ENCODE data around the gene MRPS16.
A peak's percentile ranks its signal among the peaks of the same experiment; 100 is the strongest.
"Not testable (repeated sequence)": the region's sequence is repeated elsewhere in the genome, so short reads cannot be mapped to it uniquely, and the experiment has no call there.

MRPS16 gene

DNA sequence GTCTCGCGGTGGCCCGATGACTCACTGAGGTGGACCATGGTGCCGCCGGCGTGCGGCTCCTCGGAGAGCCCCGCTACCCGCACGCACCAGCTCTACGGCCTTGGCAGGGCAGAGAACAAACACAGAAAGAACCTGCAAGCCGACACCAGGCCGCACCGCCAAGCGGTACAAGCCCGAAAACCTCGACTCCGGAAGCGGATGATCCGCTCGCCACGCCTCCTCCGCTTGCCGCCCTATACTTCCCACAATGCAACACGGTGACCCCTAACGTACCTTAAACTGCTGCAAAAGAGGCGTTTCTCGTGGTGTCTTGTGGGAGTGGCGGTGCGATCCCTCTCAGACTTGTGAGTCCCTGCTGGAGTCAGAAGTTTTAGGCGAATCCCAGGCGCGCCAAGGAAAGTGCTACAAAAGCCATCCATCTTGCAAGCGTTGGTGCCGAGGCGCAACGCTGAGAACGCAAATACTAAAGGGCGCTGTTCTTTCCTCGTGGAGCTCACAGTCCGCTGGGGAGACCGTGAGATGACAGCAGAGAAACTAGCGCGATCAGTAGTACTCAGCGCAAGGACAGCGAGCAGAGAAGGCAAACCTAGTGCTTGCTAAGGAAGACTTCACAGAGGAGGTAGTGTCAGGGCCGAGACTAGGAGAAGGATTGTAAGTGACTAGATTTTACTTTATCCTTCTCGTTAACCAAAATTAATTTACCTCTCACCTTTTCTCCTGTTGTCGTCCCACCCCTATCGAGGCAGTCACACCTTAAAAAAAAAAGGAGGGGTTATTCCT is at the start of gene MRPS16:
MRPS16 (minus strand) TSS at position 200 of the 780 bp plus-strand sequence; CDS start at position 38, 162 bp downstream.
- peak; percentile 92 to 94 for DNase-seq

DNA sequence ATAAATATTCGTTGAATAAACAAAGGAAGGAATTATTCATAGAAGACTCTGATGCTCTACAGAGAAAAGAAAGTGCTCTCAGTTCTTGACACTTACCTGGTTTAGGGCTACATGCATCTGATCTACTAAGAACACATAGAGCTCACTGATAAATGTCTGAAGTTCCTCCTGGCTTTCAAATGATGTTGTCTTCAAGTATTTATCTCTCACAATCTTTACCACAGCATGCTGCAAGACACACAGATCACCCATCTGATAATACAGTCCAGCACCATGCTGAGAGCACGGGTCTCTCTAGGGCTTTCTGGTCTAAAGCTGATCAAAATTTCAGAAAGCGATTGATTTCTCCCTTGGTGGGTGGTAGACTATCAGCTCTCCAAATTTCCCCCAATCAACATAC is 44.5 kb upstream of the MRPS16 start:
- DNase-seq, result no peak

DNA sequence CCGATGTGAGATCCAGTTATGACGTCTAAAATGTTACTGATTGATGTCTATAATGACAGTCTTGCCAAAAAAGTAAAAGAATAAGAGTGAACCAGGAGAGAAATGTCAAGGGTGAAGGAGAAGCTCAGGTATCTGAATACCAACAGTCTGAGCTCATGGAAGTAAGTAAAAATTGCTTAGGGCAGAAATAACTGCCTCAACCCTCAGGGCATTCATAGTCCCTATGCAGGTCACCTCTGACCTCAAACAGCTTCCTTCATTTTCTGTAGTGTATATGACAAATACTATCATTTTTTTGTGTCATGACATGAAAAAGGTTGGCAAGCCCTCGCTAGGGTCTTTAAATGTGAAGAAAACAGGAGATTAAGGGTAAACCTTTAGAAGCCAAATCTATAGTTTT is 41.0 kb upstream of the MRPS16 start:
- DNase-seq, result no peak

DNA sequence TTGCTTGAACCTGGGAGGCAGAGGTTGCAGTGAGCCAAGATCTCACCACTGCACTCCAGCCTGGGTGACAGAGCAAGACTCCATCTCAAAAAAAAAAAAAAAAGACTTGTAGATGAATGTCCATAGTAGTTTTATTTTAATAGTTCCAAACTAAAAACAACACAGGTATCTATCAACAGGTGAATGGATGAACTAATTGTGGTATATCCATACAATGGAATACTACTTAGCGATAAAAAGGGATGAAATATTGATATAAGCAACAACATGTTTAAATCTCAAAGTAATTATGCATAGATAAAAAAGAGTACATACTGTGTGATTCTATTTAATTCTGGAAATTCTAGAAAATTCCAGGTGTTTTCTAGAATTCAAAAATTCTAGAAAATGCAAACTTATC is 37.5 kb upstream of the MRPS16 start:
- DNase-seq, result no peak

DNA sequence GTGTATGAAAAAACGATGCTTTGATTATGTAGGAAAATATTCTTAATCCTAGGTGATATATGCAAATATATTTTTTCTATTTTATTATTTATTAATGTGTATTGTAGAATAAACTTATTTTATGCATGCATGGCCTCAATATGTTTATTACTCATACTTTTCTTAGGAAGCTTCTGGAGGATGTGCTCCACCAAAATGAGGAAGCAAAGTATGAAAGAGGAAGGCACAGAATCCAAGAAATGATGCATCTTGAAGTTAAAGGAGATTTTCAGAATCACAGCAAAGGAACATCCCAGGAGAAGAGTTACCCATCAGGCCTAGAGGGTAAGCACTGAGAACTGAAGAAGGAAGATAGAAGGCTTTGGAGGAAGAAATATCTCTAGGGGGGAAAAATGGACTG is 35.0 kb upstream of the MRPS16 start:
- DNase-seq, result no peak

DNA sequence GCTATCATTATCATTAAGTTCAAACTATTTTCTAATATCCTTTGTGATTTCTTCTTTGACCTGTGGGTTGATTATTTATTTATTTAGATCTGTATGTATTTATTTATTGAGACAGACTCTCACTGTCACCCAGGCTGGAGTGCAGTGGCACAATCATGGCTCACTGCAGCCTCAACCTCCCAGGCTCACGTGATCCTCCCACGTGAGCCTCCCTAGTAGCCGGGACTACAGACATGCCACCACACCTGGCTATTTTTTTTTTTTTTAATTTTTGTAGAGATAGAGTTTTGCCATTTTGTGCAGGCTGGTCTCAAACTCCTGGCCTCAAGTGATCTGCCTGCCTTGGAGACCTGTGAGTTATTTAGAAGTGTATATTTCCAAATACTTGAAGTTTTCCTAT is 28.7 kb upstream of the MRPS16 start:
- no peak for DNase-seq

DNA sequence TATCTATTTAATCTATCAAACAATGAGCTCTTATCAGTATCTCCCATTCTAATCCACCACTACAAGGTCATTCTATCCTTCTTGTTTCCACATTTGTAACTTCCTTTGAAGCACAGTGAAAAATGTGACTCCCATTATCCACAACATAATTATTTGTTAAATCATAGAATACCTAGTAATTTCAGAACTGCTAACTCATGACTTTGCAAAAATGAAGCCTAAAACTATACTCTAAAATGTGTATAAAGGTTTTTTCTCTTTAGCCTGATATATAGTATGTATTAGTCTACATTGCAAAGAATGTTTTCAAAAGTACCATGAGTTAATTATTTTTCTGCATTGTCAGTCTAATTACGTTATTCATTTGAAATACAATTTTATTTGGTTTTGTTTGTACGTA is 12.0 kb upstream of the MRPS16 start:
- DNase-seq, result no peak

DNA sequence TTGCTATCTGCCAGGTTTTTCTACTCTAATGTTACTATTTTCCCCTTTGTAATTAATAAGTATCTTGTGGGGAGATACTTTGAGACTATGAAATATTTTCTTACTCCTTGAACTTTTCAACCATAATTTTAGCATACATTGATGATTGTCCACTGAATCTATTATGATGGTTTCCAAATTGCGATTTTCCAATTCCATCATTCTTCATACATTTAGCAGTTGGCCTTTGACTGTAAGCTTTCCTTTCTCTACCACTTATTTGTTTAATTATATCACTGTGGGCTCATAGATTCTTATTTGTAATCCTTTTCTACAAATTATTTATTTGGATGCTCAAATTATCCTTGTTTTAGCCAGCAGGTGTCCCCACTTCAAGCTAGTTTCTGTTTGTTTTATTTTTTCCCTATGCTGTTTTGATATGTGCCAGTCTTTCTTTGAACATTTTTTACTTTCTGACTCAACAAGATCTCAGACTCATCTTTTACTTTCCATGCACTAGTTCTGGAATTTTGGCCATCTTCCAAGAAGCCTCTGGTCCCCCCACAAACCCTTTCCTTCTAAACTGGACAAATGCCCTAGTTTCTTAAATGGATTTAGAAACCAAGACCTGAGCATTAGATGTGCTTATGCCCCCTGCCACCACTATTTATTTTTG is 11.4 kb upstream of the MRPS16 start:
- no peak for DNase-seq

DNA sequence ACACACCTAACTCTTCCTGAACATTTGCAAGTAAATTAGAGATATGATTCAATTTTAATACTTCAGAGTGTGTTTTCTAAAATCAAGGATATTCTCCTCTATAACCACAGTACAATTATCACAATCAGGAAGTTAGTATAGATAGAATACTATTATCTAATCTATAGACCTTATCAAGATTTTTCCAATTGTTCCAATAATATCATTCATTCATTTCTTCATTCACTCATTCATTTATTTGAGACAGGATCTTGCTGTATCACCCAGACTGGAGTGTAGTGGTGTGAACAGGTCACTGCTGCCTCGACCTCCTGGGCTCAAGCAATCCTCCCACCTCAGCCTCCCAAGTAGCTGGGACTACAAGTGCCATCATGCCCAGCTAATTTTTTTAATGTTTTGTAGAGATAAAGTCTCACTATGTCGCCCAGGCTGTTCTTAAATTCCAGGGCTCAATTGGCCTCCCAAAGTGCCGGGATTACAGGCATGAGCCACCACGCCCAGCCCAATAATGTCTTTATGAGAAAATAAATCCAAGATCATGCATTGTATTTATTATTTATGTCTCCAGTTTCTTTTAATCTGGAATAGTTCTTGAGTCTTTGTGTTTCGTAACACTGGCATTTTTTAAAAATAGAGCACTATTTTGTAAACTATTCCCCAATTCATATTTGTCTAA is 10.6 kb upstream of the MRPS16 start:
- DNase-seq, result no peak

DNA sequence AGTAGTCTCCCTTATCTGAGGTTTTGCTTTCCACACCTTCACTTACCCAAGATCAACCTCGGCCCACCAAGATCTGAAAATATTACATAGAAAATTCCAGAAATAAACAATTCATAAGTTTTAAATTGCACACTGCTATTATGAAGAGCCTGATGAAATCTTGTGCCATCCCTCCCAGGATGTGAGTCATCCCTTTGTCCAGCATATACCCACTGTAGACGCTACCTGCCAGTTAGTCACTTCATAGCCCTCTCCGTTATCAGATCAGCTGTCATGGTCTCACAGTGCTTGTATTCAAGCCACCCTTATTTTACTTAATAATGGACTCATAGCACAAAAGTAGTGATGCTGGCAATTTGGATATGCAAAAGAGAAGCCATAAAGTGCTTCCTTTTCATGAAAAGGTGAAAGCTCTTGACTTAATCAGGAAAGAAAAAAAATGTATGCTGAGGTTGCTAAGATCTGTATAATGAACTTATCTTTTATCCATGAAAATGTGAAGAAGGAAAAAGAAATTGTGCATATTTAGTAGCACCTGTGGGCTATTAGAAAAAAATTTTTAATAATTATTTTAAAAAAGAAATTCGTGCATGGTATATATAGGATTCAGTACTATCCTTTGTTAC is 9.8 kb upstream of the MRPS16 start:
- no peak for DNase-seq

DNA sequence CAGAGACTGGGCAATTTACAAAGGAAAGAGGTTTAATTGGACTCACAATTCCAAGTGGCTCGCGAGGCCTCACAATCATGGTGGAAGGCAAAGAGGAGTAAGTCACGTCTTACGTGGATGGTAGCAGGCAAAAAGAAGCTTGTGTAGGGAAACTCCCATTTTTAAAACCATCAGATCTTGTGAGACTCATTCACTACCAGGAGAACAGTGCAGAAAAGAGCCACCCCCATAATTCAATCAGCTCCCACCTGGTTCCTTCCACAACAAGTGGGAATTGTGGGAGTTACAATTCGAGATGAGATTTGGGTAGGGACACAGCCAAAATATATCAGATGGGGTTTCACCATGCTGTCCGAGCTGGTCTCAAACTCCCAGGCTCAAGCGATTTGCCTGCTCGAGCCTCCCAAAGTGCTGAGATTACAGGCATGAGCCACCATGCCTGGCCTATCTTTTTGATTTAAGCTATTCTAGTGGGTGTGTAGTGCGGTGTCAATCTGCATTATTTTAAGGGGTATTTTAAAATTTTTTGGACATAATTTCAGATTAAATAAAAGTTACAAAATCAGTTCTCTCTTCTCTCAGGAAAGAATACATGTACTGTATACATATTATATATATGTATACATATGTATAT is 9.0 kb upstream of the MRPS16 start:
- no peak for DNase-seq

DNA sequence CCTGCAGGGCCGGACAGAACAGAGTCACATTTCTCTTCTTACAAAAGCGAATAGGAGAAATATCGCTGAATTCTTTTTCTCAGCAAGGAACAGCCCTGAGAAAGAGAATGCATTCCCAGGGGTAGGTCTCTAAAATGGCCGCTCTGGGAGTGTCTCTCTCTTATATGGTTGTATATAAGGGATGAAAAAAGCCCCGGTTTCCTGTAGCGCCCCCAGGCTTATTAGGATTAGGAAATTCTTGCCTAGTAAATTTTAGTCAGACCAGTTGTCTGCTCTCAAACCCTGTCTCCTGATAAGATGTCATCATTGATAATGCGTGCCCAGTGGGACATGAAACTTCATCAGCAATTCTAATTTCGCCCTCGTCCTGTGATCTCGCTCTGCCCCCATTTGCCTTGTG is 6.2 kb upstream of the MRPS16 start:
- DNase-seq, result not testable (repeated sequence)

DNA sequence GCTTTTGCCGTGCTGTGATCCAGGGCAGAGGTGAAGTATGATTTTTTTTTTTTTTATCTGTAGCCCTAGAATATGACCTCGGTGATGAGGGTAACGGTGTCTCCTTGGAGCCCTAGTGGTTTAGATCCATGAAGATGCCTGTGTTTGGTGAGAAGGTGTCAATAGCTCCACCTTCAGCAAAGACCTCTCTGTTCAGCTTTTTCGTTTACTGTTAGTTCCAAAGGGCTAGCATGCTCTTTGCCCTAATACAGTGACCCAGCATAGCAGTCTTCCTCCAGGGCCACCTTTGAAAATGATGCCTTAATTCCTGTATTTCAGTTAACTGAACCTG is 746 bp upstream of the MRPS16 start:
- DNase-seq, result no peak

DNA sequence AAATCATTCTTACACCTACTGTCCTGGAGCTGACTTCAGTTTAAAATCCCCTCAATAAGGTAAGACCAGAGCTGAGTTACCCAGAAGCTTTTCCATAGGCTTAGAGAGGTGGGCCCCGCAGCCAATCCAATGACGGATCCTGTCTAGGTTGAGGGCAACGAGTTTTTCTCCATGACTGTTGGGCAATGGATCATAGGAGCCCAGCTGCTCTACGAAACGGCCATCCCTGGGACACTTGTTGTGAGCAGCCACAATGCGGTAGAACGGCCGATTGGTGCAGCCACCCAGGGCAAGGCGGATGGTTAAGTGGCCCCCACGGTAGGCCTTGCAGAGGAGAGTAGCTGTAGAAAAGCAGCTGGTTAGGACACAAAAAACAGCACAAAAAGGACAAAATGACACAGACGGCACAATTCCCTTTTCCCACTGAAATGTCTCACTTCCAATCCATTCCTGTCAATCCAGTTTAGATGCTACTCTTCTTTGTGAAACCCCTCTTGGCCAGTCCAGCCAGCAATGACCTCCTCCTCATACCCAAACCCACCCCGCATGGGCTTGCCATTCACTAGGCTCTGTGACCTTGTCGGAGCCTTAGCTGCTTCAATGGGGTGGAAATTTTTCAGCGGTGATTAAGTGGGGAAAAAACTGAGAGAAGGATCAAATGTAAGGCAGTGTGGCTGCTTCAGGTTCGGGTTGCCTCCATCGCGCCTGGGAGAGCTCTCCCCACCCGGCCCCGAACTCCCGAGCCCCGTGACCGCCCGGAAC is 580 bp downstream of the MRPS16 start:
- DNase-seq, result peak in 1 of 2 experiments; percentile 13

DNA sequence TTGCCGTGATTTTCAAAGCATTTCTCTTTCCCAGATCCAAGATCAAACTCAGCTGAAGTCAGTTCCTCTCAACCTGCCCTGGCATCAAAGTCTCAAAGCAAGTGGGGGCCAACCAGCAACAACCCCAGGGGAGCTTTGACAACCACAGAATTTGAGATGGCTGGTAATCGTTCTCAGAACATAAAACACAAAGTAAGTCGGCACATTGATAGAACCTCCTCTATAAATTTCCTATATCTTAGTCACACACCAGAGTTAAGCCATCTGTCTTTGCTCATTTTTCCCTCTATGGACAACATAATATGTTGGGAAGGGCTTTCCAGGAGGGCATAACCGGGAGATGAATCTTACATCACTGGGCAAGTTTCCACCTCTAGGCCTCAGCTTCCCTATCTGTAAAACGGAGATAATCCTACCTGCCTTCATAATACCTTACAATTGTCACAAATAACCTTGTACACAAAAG is 4.2 kb downstream of the MRPS16 start:
- DNase-seq, result no peak

DNA sequence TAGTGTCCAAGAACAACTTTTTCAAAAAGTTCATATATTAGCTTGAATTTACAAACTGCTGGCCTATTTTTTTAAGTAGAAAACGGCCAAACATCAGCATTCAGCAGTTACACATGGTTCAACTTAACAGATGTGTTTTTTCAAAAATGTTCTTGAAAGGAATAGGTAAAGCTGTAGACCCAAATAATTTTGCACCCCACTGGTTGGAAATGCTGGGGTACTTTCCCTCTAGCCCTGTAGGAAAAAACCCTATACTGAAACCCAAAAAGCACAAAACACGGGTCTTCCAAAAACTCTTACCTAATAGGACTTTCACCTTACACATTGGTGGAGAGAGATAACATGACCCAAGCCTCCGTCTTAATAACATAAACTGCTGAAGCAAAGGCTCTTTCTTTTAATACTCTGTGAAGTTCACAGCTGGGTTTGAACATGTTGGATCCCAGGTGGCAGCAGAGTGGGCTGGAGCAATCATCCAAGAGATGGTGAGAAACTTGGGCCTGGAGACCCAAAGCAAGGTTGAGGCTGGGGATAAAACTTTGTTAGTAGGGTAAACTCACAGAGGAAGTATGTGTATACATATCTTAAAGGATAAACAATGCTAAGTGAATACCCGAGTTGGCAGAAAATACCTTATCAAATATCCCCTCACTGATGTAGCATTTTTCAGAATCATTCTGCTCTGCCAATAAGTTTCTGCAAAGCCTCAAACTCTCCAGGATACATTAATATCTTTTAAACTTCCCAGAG is 4.8 kb downstream of the MRPS16 start:
- no peak for DNase-seq

DNA sequence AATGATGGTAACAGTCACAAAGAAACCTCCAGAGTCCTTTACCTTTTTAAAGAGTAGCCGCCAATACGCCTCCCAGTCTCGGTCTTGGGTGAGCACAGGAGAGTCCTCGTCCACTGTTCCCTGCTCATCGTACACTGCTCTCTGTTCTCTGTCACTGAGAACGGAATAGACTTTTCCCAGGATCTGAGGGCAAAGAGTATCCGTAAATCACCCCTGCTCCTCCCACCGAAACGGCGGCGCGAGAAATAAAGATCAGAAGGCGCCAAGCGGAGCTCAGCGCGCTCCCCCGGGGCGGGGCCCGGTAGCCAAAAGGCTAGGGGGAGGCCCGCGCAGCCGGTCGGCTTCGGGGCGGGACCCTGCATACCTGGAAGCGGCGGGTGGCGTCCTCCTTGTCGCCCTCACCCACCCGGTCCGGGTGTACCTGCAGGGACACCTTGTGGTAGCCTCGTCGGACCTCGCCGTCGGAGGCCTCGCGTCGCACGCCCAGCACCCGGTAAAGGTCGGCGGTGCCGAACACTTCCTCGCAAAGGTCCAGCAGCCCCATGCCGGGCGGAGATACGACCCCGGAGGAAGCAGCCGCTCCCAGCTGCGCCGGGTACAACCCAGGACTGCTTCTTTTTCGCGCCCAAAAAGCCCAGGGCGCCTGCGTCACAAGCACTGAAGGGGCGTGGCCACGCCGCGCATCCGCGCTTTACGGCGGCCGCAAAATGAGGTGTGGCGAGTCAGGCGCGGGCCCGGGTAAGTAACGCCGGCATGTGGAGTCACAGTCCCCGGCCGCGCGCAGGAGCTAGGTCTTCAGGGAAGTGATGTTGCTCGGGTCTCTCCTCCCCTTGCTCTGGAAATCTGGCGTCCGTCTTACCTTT is 5.6 kb downstream of the MRPS16 start, which contains the start of gene DNAJC9:
DNAJC9 (minus strand) TSS at position 610 of the 863 bp plus-strand sequence; CDS start at position 544, 66 bp downstream.
- DNase-seq, result peak; percentile 98

DNA sequence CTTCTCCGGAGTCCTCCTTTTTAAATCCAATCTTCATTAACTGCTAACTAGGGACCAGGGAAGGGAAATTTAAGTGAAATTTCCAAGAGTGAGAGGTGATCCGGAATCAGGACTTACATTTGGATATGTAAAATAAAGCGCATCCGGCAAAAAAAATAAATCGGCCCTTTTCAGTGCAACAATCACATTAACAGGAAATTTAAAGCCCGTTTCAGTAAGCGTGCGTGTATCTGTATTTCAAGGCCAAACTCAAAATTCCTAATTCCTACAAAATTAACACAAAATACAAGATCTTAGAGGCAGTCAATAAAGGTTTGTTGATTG is 6.2 kb downstream of the MRPS16 start:
- no peak for DNase-seq

DNA sequence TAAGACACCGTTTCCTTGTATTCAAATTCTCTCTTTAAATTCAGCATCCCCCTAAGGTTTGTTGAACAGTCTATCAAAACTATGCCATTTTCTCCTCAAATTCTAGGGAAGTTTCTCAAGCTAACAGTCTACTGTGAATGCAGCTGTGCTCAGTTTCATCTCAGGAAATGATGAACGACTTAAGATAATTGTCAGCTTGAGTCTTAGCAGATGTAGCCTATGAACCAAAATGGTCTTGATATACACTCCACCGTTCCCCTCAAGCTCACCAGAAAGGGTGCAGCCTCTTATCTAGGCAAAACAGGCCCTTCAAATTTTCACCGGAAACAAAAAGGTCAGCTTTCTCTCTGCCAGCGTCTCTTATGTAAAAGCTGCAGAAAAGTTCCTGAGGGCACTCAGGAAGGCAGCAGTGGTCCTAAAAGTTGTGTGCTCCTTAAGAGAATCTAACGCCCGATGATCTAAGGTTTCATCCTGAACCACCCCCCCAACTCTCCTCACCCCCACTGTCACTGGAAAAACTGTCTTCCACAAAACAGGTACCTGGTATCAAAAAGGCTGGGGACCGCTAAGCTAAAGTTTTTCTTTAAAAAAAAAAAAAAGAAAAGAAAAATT is 7.5 kb downstream of the MRPS16 start:
- no peak for DNase-seq

DNA sequence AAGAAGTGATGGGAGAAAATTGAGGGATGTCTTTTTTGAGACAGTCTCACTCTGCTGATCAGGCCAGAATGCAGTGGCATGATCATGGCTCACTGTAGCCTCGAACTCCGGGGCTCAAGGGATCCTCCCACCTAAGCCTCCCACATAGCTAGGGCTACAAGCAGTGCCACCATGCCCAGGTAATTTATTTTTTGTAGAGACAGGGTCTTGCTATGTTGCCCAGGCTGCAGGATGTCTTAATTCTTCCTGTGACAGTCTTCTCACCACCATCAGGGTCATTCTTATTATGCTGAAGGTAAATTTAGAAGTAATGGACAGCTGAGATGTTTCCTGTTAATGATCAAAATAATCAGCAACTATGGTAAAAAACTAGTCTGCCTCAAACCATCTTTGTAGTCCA is 12.5 kb downstream of the MRPS16 start:
- no peak for DNase-seq

All from activated CD4-positive, alpha-beta T cell treated with anti-CD3 and anti-CD28 coated beads, Interleukin-2, amount 50 U/mL, for 48 hours (primary cell).